Body of pancreas (tissue), 4 donors: ENCODE results near the gene KLHDC8B.

Experiments used
- CTCF ChIP-seq, 7 experiments: fragments of 450-650 bp in 4 of 7; fragments of 200-600 bp in 3 of 7; sonication (generic) in 3 of 7; IDR thresholded peaks; one replicate each; pipeline ENCODE4 v1.5.1; 2016 to 2019; ENCODE audit warnings: antibody characterized with exemption in 7 of 7
- POLR2A ChIP-seq, 3 donors: fragments of 450-650 bp; IDR thresholded peaks; one replicate each; pipeline ENCODE4 v1.6.1; 2016; ENCODE audit warnings: antibody characterized with exemption in 3 of 3, mild to moderate bottlenecking in 2 of 3

DNA sequence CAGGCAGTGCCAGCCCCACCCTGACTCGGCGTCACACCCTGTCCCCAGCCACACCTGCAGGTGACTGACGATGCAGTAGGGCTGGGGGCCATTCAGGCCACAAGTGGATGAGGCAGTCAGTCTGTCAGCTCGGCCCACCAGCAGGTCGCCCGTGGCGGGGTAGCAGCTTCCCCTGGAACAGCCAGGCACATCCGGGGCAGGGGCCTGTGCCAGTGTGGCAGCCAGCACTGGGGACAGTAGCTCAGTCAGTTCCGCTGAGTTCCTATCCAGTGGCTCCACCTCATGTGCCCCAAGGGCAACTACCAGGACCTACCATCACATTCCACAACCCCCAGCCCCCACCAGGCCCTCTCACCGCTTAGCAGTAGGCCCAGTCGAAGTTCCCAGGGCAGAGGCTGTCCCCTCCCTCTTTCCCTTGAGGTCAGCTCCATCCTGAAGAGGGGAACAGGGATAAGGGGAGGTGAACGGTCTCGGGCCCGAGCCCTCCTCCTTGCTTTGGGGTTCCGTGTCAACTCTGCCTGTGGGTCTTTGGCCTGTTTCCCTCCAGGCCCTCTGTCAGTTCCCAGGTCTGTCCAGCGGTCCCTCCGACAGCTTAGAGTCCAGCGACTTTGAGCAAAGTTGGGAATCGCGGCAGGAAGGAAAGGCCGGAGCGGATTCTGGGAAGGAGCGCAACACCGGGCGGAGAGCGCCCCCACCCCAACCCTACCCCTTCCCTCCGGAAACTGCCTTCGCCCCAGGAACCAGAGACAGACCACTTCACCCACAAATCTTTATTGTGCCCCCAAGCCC, 38.8 kb upstream of the KLHDC8B start, which contains the start of gene LAMB2:
- peak in 3 of 7 experiments; percentile 0 to 18 (median 15) for TF ChIP-seq CTCF (IDR thresholded peaks at IDR 0.05)
- peak in 2 of 3 donors; percentile 62 to 66 for TF ChIP-seq POLR2A (IDR thresholded peaks at IDR 0.05)
